ENCODE measurements around the gene MSH4. TPM values are rescaled to one million over a fixed set of nuclear protein-coding genes. Genes with fewer than 3 reads are reported as not detected.

MSH4 gene
- total and polyA plus RNA-seq, 2 donors from 2014 or later, result 0.41 TPM; not detected in 1

Other genes with a start within 250 kb of the MSH4 start
- 0.66 TPM for gene SLC44A5, start 185.8 kb upstream of the MSH4 start, total RNA-seq
- 5.0 TPM for gene SLC44A5, start 185.8 kb upstream of the MSH4 start, polyA plus RNA-seq (ENCODE audit: insufficient read depth, low read depth, low replicate concordance)
- gene ACADM, start 72.2 kb upstream of the MSH4 start, total RNA-seq, result 52.1 TPM
- 196 TPM for gene ACADM, start 72.2 kb upstream of the MSH4 start, polyA plus RNA-seq (ENCODE audit: insufficient read depth, low read depth, low replicate concordance)
- 60.2 TPM for gene RABGGTB, start 10.6 kb upstream of the MSH4 start, total RNA-seq
- 86.7 TPM for gene RABGGTB, start 10.6 kb upstream of the MSH4 start, polyA plus RNA-seq (ENCODE audit: insufficient read depth, low read depth, low replicate concordance)
- gene ASB17, start 135.5 kb downstream of the MSH4 start, total RNA-seq, result not detected
- gene ASB17, start 135.5 kb downstream of the MSH4 start, polyA plus RNA-seq (ENCODE audit: insufficient read depth, low read depth, low replicate concordance), result not detected

All from kidney (tissue), 2 donors.